Osteoblast (primary cell): ENCODE data around the gene WIPF3. TPM values are rescaled to one million over a fixed set of nuclear protein-coding genes. Genes with fewer than 3 reads are reported as not detected.

Source experiments
- DNase-seq: peaks from one replicate; pipeline ENCODE4 v3.0.0; 2011; ENCODE audit warnings: low spot score, mixed read lengths; ENCODE audit not compliant: insufficient read length; ENCODE audit errors: missing footprints
- H2AFZ ChIP-seq: 2 replicates; pipeline ENCODE4 v1.6.0; 2011; ENCODE audit warnings: mild to moderate bottlenecking, low read length
- H3K27ac ChIP-seq: 2 replicates; pipeline ENCODE4 v1.5.1; 2011; ENCODE audit warnings: mild to moderate bottlenecking, low read depth, low read length, moderate library complexity
- H3K27me3 ChIP-seq: 2 replicates; pipeline ENCODE4 v1.6.0; 2012; ENCODE audit warnings: mild to moderate bottlenecking, control low read depth, inconsistent platforms, low read length, moderate library complexity; ENCODE audit not compliant: insufficient read depth
- H3K36me3 ChIP-seq: 2 replicates; pipeline ENCODE4 v1.5.1; 2011; ENCODE audit warnings: mild to moderate bottlenecking, low read length, control low read depth, moderate library complexity; ENCODE audit not compliant: insufficient read depth
- H3K4me1 ChIP-seq: 2 replicates; pipeline ENCODE4 v1.5.1; 2011; ENCODE audit warnings: mild to moderate bottlenecking, low read length, control low read depth, moderate library complexity; ENCODE audit not compliant: insufficient read depth
- H3K4me2 ChIP-seq: 2 replicates; pipeline ENCODE4 v1.6.0; 2011; ENCODE audit warnings: mild to moderate bottlenecking, low read length; ENCODE audit not compliant: insufficient read depth
- H3K4me3 ChIP-seq: fragments of 200-600 bp; sonication (generic); 3 replicates; pipeline ENCODE4 v1.5.1; 2012; ENCODE audit warnings: mild to moderate bottlenecking, low read length, inconsistent platforms; ENCODE audit not compliant: insufficient read depth
- H3K79me2 ChIP-seq: 2 replicates; pipeline ENCODE4 v1.6.0; 2012; ENCODE audit warnings: mild to moderate bottlenecking, low read length, control low read depth, inconsistent platforms; ENCODE audit not compliant: insufficient read depth
- H3K9me3 ChIP-seq: 2 replicates; pipeline ENCODE4 v1.5.1; 2011; ENCODE audit warnings: low read depth, low read length, control low read depth
- H4K20me1 ChIP-seq: 2 replicates; pipeline ENCODE4 v1.6.0; 2012; ENCODE audit warnings: mild to moderate bottlenecking, low read length, control low read depth; ENCODE audit not compliant: insufficient read depth
- total RNA-seq: library from RNA; depleted of rRNA; stranded (reverse); fragments of >200 nt; gene quantifications from 2 replicates; pipeline ENCODE4 v1.2.3, GENCODE V29; 2012
- TF ChIP-seq, protein P1 (sequence below): IDR thresholded peaks from 2 replicates; pipeline ENCODE4 v1.5.1; 2011; ENCODE audit warnings: mild to moderate bottlenecking, low read depth, low read length, moderate library complexity; ENCODE audit errors: extremely low read depth

WIPF3 gene
- total RNA-seq, 1 donor = not detected

DNA sequence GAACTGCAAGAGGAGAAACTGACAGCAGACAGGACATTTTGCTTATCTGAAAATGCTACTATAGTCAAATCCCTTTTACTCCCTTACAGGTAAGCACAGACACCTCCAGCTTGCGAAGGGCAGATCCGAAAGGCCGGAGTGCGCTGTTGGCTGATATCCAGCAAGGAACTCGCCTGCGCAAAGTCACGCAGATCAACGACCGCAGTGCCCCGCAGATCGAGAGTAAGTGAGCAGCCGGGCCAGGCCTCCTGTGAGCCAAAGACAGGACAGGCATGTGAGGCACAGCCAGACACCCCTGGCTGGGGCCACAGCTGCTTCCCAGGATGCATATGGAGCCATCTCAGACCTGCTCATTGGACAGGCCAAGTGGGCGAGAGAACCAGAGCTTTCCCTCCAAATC is 69.4 kb downstream of the WIPF3 start:
- H2AFZ ChIP-seq = no peak overlapping the region
- TF ChIP-seq, protein P1, sequence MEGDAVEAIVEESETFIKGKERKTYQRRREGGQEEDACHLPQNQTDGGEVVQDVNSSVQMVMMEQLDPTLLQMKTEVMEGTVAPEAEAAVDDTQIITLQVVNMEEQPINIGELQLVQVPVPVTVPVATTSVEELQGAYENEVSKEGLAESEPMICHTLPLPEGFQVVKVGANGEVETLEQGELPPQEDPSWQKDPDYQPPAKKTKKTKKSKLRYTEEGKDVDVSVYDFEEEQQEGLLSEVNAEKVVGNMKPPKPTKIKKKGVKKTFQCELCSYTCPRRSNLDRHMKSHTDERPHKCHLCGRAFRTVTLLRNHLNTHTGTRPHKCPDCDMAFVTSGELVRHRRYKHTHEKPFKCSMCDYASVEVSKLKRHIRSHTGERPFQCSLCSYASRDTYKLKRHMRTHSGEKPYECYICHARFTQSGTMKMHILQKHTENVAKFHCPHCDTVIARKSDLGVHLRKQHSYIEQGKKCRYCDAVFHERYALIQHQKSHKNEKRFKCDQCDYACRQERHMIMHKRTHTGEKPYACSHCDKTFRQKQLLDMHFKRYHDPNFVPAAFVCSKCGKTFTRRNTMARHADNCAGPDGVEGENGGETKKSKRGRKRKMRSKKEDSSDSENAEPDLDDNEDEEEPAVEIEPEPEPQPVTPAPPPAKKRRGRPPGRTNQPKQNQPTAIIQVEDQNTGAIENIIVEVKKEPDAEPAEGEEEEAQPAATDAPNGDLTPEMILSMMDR = no peak
- no peak overlapping the region for H3K4me2 ChIP-seq
- no peaks in the 10 kb centered on the region for H4K20me1 ChIP-seq
- no peaks in the 10 kb centered on the region for H3K9me3 ChIP-seq
- H3K27ac ChIP-seq = no peak overlapping the region
- H3K27me3 ChIP-seq = peaks cover 18% of the 10 kb centered on the region
- H3K79me2 ChIP-seq = no peaks in the 10 kb centered on the region
- no peaks in the 10 kb centered on the region for H3K4me1 ChIP-seq
- no peak for DNase-seq
- H3K4me3 ChIP-seq = no peak overlapping the region
- no peaks in the 10 kb centered on the region for H3K36me3 ChIP-seq

DNA sequence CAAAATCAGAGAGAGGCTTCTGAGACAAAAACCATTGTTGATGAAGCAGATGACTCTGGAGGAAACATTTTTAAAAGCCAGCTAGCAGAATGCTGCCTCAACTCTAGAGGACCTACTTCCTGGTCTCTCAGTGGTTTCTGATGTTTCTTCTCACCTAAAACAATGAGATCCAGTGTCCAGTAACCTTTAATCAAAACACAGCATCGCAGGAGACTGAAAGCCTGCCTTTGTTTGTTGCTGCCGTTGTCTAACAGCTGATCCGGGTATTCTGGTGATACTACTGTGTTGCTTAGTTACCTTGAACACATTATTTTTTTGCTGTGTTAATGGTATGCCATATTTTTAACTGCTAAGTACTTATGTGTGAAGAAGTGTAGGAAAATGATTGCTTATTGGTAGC is 70.9 kb downstream of the WIPF3 start:
- no peak overlapping the region for H3K27ac ChIP-seq
- TF ChIP-seq, protein P1 = no peak
- H2AFZ ChIP-seq = no peak overlapping the region
- DNase-seq = no peak
- H3K4me1 ChIP-seq = no peaks in the 10 kb centered on the region
- H3K4me3 ChIP-seq = no peak overlapping the region
- H3K36me3 ChIP-seq = no peaks in the 10 kb centered on the region
- no peaks in the 10 kb centered on the region for H4K20me1 ChIP-seq
- H3K9me3 ChIP-seq = no peaks in the 10 kb centered on the region
- H3K27me3 ChIP-seq = peaks cover 18% of the 10 kb centered on the region
- no peaks in the 10 kb centered on the region for H3K79me2 ChIP-seq
- H3K4me2 ChIP-seq = no peak overlapping the region

DNA sequence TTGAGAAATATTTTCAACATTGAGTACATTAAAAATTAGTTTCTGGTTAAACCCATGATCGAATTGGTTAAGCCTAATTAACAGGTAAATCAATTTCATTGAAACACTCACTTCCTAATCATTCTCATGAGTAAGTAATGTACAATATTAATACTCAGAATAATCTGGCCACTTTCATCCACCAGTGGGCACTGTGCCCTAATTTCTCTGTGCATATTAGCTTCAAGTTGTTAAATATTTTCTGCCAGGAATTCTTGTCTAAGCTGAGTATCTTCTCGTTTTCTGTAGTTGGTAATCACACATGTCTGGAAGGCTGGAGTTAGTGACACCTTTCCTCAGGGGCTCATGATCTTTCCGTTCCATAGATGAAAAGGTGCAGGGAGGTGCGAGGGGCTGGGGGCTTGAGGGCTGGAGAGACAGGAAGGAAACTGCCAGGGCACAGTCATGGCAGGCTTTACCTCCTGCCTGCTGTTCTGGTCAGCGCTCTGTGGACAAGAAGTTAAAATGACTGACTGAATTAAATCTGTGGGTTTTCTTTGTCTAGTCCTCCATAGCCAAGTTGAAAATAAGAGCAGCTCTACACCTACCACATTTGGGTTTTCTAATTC is 71.9 kb downstream of the WIPF3 start:
- no peak overlapping the region for H3K4me3 ChIP-seq
- no peak overlapping the region for H3K4me2 ChIP-seq
- no peaks in the 10 kb centered on the region for H3K9me3 ChIP-seq
- no peaks in the 10 kb centered on the region for H3K36me3 ChIP-seq
- no peak overlapping the region for H3K27ac ChIP-seq
- H2AFZ ChIP-seq = no peak overlapping the region
- no peaks in the 10 kb centered on the region for H3K79me2 ChIP-seq
- TF ChIP-seq, protein P1 = peak; percentile 71
- no peaks in the 10 kb centered on the region for H3K4me1 ChIP-seq
- peak; percentile 76 for DNase-seq
- H4K20me1 ChIP-seq = no peaks in the 10 kb centered on the region
- peaks cover 20% of the 10 kb centered on the region for H3K27me3 ChIP-seq

DNA sequence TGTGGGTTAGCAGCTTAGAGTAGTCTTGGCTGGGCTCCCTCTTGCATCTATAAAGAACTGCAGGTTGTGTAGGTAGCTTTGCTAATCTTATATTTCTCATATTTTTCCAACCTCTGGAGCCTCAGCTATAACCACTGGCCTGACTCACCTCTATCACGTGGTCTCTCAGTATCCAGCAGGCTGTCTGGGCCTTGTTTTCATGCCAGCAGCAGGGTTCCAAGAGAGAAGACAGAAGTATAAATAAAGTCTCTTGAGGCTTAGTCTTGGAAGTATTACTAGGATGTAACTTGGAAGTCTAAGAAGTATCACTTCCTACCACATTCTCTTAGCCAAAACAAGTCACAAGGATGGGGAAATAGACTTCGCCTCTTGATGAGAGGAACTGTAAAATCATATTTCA is 73.3 kb downstream of the WIPF3 start:
- Histone ChIP-seq H3K27ac (no peak overlapping the region), H4K20me1 (no peaks in the 10 kb centered on the region), H3K27me3 (peaks cover 24% of the 10 kb centered on the region), H3K9me3 (no peaks in the 10 kb centered on the region), H2AFZ (no peak overlapping the region), H3K79me2 (no peaks in the 10 kb centered on the region), H3K4me1 (no peaks in the 10 kb centered on the region), H3K36me3 (no peaks in the 10 kb centered on the region), H3K4me3 (no peak overlapping the region), H3K4me2 (no peak overlapping the region)
- peak; percentile 91 for DNase-seq
- TF ChIP-seq, protein P1 = no peak
